ENCODE data around the gene B3GAT2.

- TF ChIP-seq POLR2AphosphoS5 (IDR thresholded peaks at IDR 0.05; ENCODE audit: low read depth, low read length) (no peak), CTCF (IDR thresholded peaks at IDR 0.05 in 2 of 3, conservative IDR thresholded peaks at IDR 0.05 in 1 of 3; ENCODE audit: borderline replicate concordance in 1 of 3, insufficient read depth in 1 of 3, low read depth in 2 of 3, low read length in 2 of 3) (no peak)
Observed at GRCh38 chr6:70821751-70822150, 135.1 kb downstream of the B3GAT2 start.
